OCI-LY3 (cell line): ENCODE results near the gene ANXA5.

Experiments used
- CTCF ChIP-seq: fragments of 200-600, 300-600 bp; sonication (generic); IDR thresholded peaks from 2 replicates; pipeline ENCODE4 v1.5.1; 2014; ENCODE audit warnings: antibody characterized with exemption, low read length, low read depth
- EZH2phosphoT487 ChIP-seq: fragments of 200-600 bp; shearing (Covaris generic); IDR thresholded peaks from 2 replicates; pipeline ENCODE4 v1.6.1; 2018; ENCODE audit warnings: antibody characterized with exemption, mixed run types, low read depth

GRCh38 chr4:121679267-121679666 is 17.5 kb downstream of the ANXA5 start:
- TF ChIP-seq CTCF (no peak), EZH2phosphoT487 (no peak)
